NCI-H1417 (cell line): ENCODE data around the gene ST6GALNAC3.
A peak's percentile ranks its signal among the peaks of the same experiment; 100 is the strongest.

ENCODE experiments used
- DNase-seq, 3 experiments: peaks; one replicate each; lab custom pipeline; 2025; lab: John Stamatoyannopoulos, UW

The ST6GALNAC3 gene

DNA sequence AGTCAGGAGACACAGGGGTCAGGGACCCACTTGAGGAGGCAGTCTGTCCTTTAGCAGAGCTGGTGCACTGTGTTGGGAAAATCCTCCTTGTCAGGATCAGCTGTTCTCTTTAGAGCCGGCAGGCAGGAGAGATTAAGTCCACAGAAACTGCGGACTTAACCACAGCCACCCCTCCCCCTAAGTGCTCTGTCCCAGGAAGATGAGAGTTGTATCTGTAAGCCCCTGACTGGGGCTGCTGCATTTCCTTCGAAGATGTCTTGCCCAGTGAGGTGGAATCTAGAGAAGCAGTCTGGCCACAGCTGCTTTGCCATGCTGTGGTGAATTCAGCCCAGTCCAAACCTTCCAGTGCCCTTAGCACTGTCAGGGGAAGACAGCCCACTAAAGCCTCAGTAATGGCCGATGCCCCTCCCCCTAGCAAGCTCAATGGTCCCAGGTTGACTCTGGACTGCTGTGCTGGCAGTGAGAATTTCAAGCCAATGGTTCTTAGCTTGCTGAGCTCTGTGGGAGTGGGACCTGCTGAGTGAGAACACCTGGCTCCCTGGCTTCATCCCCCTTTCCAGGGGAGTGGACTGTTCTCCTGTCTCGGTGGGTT is 172.8 kb downstream of the ST6GALNAC3 start:
- no peak for DNase-seq

GRCh38 chr1:76250271-76250670 is 175.7 kb downstream of the ST6GALNAC3 start:
- DNase-seq: no peak

DNA sequence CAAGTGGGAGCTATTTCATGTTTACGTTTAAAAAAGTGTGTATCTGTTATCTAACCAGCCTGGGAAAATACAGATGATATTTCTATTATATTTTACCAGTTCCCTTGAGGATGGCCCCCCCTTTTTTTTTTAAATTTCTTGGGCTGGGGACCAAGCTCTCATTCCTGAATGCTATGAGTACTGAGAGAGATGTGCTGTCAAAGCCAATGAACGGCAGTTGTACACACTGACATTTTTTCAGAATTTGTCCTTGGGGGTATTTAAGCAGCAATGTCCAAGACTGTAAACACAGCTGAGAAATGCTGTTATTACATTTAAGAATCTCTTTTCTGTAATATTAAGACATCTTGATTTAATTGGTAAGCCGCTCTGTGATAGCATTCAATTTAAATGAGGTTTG is 177.9 kb downstream of the ST6GALNAC3 start:
- DNase-seq: no peak

DNA sequence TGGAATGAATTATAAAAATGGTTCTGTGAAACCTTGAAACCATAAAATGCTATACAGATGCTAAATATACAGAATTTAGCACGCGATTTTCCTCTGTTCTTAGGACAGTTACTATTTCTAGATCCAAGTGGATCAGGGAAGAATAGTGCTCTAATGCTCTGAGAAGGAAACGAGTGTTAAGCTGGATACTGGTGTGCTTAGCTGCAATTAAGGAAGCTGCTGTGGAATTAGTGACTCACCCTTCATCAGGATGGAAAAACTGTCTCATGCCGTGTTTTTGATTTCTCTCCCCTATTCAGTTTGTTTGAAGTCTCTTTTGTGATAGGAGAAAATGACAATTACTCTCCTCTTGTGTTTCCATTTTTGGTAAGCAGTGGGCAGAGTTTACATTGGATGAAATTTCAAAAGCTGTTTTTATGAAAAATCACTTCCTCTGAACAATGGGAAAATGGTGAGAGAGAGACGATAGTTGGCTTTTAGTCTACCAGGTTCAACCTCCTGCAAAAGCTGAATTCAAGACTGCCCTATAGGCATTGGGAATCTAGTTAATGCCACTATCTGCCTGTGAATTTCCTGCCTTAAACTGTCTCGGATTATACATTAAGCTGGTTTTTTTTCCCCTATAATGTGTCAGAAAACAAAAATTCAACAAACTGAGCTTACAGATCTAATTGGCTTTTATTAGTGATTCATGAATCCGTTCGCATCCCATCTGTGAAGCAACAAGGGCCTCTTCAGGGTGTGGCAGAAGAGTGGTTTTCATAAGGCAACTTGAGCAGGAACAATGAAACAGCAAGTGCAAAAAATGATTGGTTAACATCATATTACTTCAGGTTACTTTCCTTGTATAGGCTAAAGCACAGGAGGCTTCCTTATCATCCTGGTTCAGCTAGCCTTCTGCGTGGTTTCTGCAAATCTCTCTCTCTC is 179.8 kb downstream of the ST6GALNAC3 start:
- peak in 2 of 3 experiments; percentile 28 to 30 for DNase-seq

DNA sequence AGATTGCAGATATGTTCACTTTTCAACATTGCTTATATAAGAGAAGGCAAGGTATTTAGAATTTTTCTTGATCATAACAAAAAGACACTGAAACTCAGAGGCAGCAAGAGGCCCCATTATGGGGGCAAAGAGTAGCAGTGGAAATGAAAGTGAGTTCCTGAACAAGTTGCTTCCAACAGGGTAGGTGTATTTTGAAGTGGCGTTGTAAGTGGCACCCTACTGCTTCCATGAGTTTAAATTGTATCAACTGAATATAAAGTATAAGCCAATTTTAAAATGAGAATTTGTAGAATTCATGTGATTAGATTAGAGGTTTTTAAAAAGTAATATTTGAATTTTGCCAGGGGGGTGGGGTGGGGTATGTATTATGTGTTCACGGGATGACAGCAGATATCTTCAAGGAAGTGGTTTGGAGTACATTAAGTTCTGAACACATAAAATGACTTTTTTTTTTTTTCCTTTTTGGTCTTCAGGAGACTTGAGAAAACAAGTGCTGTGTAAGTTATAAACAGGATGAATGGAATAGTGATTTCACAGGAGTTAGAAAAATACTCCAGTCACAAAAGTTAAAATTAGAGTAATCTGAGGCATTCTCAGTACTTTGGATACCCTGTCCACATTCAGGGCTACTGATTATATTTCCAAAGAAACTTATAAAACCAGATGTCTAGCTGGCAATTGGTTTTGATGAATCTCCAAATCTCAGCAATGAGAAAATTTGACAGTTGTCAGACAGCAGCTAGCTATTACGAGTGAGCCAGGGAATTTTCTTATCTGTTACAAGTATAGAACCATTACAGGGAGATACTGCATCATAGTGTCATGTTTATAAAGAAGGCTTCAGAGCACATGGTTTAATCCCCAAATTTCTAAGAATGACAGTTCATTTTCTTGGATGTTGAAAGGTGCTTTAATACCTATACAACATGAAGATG is 182.0 kb downstream of the ST6GALNAC3 start:
- DNase-seq: peak in 2 of 3 experiments; percentile 39 to 56

DNA sequence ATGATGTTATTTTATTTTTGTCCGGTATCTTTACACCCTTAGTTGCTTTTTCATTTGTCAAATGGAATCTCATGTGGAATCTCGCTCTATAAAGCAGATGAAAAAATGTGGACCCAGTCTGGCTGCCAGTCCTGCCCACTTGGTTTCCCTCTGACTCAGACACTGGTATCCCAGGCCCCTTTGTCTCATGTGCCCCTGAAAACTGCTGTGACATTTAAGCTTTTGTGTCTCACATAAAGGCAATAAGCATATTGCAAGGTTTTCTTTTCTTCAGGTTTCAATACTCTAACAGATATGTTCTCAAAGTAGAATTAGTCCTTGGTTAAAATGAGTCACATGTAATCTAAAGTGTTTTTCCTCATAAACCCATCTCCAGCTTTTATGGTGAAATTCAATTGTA is 183.3 kb downstream of the ST6GALNAC3 start:
- no peak for DNase-seq

- no peak for DNase-seq
These were observed 184.7 kb downstream of the ST6GALNAC3 start for GRCh38 chr1:76259270-76259669.

- no peak for DNase-seq
These were observed 185.7 kb downstream of the ST6GALNAC3 start for GRCh38 chr1:76260279-76260678.

GRCh38 chr1:76262601-76263000 is 188.1 kb downstream of the ST6GALNAC3 start:
- no peak for DNase-seq

DNA sequence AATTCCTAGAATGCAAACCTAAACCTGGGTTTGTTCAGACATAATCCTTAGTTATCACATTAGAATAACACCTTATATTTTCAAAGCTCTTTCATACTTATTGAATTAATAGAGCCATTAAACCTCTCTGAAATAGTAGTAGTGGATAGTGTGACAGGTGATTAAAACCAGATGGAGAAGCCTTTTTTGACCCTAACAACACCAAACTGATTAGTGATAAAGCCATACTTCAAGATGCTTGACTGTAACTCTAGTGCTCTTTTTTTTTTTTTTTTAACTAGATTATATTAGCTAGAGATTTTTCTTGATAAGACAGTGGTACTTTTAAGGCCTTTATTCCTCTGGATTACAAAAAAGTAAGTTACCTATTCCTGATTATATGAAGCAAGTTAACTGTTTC is 190.1 kb downstream of the ST6GALNAC3 start:
- DNase-seq: no peak

- DNase-seq: no peak
These were observed 192.2 kb downstream of the ST6GALNAC3 start for GRCh38 chr1:76266762-76267161.

DNA sequence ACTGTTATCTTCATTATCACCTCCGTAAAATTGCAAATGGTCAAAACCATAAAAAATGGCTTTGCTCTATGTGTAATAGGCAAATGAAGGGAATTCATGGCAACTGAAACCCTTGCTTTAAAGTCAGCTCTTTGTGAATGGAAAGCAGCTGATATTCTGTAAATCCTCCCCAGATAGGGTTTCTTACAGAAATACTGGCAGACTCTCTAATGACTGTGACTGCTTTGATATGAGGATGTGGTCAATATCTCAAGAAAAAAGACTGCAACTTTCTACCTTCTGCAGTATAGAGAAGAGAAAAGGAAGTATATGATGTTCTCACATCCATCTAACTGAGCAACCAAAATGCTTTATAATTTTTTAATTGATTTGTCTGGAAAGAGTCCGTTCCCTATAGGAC is 193.1 kb downstream of the ST6GALNAC3 start:
- DNase-seq: no peak

- DNase-seq: peak in 1 of 3 experiments; percentile 70
These were observed 193.8 kb downstream of the ST6GALNAC3 start for GRCh38 chr1:76268341-76268740.

DNA sequence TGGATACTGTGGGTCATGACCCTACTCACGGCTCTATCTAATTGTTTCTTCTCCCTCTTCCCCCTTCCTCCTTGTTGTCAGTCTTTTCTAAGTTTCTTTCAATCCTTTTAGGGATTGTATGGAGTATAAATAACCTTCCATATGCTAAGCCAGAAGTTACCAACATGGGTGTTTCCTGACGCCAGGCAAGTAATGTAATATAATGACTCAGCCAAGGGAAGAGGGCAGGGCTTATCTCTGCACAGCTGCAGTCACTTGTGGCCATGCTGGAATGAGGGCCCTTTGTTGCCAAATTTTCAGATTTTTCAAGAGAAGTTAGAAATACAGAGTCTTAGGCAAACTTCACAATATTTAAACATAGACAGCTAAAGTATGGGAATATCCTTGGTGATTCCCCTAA is 194.6 kb downstream of the ST6GALNAC3 start:
- no peak for DNase-seq

- no peak for DNase-seq
These were observed 199.8 kb downstream of the ST6GALNAC3 start for GRCh38 chr1:76274302-76274701.

DNA sequence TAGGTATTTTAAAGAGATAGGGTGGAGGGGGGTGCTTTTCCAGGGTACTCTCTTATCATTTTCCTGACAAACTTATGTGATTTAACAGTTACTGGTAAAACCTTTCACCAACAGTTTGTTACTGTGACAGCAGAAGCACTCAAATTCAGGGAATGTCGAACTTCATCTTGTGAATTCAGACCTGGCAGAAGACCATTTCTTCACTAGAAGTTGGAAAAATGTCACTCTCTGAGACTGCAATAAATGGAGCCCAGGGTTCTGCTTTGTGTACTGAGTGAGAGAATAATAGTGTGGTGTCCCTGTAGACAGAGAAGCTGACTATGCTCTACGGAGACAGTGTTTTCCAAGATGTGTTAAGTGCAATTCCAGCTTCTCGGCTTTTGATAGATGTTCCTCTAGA is 200.2 kb downstream of the ST6GALNAC3 start:
- no peak for DNase-seq

DNA sequence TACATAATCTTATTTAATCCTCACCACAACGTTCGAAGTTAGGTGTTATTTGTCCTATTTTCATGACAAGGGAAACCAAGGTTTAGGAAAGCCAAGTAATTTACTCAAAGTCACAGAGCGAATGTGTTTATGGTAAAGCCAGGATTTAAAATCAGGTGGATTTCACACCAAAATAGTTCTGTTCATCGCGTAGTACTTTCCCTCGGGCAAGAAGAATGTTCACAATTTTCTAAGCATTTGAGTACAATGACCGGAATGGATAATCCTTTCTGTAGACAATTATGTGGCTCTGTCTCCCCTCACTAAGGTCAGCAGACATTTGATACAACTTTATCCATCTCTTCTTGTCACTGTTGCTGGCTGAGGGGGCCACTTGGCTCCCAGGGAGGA is 204.2 kb downstream of the ST6GALNAC3 start:
- DNase-seq: no peak

GRCh38 chr1:76279101-76279748 is 204.7 kb downstream of the ST6GALNAC3 start:
- DNase-seq: peak in 1 of 3 experiments; percentile 41

- DNase-seq: no peak
These were observed 206.8 kb downstream of the ST6GALNAC3 start for GRCh38 chr1:76281306-76281705.

GRCh38 chr1:76284842-76285241 is 210.3 kb downstream of the ST6GALNAC3 start:
- no peak for DNase-seq

- peak in 1 of 3 experiments; percentile 28 for DNase-seq
These were observed 211.1 kb downstream of the ST6GALNAC3 start for GRCh38 chr1:76285578-76286135.
